ENCODE measurements around the gene CHM.
"Not testable (repeated sequence)": the region's sequence is repeated elsewhere in the genome, so short reads cannot be mapped to it uniquely, and the experiment has no call there.

The CHM gene

DNA sequence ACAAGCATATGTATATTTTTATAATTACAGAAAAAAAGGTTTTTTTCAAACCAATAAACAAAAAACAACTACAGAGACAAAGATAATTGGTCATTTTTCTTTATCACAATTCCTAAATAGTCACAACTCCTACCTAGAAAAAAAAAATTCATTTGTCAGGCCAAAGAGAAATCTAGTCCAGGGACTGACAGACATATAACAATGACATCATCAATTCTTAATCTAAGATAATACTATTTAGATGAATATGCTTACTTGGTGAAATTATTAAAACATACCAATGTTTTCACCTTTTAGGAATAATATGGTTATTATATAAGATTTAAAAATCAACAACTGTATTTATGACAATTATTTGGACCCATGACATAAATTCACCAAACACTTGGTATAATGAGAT is 48.4 kb downstream of the CHM start:
- DNase-seq (ENCODE audit: low read depth in 2 of 2) = no peak

DNA sequence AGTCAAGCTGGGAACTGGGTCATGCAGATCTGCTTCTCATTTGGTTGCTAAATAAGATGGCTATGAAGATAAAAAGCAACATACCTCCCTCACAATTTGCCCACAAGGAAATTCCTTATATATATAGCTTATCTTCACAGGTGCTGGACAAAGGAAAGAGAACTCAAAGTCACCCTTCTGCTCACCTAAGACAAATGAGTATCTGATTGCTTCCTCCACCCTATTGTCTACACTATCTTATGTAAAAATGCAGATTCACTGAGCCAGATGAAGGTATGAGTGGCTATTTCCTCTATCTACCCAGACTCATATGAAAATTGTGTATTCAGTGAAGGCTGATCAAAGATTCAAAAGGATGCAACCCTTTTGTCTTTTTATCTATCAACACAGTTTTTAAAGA is 50.8 kb downstream of the CHM start:
- no peak for DNase-seq (ENCODE audit: low read depth in 2 of 2)

DNA sequence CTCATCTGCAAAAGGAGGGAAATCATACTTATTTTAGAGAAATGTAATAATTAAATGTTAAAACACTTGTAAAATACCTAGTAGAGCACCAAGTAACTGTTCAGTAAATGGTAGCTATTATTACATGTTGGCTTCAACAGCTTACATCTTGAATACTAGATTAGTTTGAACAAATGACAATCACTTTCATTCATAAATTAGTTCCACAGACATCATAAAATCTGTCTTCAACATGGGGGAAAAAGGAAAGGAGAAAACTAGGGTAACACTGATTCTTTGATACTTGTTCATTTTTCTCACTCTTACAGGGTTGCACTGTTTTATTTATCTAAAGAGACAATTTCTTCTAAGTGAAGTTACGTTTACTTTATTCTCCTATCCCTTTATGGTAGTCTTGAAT is 51.7 kb downstream of the CHM start:
- no peak for DNase-seq (ENCODE audit: low read depth in 2 of 2)

DNA sequence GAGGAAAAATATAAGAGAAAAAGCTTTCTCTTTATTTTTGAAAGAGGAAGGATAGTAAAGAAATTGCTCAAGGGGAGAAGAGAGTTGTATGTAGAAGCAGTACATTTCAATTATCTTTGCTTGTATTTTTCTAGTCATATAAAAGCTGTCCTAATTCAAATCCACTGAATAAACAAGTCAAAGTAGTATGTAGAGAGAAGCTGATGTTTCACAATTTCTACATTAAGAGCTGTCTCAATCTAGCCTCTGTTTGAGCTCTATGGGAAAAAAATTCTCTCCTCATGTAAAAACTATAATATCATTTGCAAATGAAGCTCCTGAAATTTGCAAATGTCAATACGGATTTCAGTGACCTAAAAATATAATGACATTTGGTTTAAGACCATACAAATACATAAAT is 52.6 kb downstream of the CHM start:
- no peak for DNase-seq (ENCODE audit: low read depth in 2 of 2)

DNA sequence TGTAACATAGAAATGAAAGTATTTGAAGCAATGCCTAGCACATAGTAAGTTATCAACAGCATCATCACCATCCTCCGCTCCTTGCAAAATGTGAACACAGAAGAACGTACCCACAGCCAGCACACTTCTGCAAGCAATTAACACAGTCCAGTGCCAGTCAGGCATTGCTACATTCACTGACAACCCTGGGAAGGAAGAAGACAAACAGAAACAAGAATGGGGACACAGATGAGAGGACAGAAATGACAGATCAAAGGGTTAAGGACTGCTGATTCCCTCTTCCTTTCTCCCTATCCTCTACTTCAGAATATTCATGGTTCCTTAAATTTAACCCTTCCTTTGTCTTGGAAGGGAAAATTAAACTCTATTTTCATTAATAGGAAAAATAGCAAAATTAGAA is 53.1 kb downstream of the CHM start:
- DNase-seq (ENCODE audit: low read depth in 2 of 2) = no peak

DNA sequence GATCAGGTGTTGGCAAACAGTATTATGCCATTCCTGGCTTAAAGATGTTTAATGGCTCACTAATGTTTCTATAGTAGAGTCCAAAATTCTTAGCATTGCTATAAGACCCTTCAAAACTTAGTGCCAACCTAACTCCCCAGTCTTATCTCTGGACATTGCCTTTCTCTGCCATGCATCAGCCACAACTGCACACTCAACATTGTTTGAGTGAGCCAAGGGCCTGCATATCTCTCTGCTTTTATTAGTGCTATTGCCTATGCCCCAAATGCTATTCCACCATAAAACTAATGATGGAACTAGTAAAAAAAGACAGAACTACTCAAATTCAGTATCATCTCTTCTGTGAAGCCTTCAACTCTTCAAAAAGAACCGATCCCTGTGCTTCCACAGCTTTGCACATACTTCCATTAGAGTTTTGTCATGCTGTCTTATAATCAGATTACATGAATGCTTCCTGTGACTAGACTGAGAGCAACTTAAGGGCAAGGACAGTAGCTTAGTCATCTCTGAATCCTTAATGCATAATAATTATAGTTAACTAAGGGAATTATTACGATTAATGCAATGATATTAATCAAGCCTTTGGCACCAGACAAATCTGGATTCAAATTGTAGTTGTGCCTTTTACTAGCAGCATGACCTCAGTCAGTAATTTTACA is 53.7 kb downstream of the CHM start:
- no peak for DNase-seq (ENCODE audit: low read depth in 2 of 2)

DNA sequence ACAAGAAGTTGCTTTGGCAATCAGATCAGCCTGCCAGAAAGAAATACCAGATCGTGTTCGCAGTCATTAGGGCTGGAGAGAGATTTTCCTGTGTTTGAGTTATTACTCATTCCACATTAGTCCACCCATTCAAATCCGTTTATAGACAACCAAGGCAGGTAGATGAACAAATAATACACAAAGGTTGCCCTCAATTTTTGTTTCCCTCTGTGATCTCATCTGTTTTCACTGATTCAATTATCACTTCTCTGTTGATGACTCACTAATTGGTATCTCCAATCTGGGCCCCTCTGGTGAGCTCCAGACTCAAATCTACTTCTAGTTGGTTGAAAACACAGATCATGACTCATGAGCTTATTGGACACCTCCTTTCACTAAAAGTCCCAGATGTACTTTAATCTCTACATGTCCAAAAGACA is 54.5 kb downstream of the CHM start:
- DNase-seq (ENCODE audit: low read depth in 2 of 2) = no peak

DNA sequence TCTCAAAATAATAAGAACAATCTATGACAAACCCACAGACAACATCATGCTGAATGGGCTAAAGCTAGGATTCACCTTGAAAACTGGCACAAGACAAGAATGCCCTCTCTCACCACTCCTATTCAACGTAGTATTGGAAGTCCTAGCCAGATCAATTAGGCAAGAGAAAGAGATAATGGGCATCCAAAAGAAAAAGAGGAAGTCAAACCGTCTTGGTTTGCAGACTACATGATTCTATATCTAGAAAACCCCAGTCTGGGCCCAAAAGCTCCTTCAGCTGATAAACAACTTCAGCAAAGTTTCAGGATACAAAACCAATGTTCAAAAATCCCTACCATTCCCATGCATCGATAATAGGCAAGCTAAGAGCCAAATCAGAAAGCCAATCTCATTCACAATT is 59.0 kb downstream of the CHM start:
- no peak for DNase-seq (ENCODE audit: low read depth in 2 of 2)

DNA sequence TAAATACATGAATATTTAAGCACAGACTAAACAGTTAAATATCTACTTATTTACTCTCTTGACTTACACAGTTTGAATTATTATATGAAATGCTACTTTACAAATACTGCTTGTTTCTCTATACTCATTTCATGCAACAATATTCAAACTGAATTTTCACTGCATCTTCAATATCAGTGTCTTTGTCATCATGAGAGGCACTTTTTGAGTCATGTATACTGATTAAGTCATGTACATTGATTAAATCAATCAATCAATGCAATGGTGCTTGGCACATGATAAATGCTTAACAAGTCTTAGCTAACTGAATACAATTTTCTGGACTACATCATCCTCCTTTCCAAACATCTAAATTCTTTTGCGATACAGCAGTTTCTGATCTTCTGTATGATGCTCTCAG is 67.1 kb downstream of the CHM start:
- no peak for DNase-seq (ENCODE audit: low read depth in 2 of 2)

DNA sequence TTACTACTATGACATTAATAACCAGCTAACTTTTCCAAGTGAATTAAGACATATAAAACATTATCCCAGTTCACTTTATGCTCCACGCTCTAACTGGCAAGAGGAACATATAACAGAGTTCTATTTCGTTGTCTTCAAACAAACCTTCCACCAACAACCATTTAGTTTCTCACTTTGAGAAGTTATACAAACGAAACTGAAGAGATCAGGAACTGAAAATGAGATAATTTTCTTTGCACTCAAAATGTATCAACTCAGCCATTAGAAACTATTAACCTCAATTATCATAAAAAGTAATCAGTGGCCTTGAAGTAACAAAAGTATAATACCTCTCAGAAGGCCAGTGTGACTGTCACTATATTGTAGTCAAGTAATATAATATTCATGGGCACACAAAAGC is 70.1 kb downstream of the CHM start:
- no peak for DNase-seq (ENCODE audit: low read depth in 2 of 2)

DNA sequence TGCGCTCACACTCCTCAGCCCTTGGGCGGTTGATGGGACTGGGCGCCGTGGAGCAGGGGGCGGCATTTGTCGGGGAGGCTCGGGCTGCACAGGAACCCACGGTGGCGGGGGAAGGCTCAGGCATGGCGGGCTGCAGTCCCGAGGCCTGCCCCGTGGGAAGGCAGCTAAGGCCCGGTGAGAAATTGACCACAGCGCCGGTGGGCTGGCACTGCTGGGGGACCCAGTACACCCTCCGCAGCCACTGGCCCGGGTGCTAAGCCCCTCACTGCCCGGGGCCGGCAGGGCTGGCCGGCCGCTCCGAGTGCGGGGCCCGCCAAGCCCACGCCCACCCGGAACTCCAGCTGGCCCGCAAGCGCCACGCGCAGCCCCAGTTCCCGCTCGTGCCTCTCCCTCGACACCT is 75.0 kb downstream of the CHM start:
- DNase-seq (ENCODE audit: low read depth in 2 of 2) = not testable (repeated sequence)

DNA sequence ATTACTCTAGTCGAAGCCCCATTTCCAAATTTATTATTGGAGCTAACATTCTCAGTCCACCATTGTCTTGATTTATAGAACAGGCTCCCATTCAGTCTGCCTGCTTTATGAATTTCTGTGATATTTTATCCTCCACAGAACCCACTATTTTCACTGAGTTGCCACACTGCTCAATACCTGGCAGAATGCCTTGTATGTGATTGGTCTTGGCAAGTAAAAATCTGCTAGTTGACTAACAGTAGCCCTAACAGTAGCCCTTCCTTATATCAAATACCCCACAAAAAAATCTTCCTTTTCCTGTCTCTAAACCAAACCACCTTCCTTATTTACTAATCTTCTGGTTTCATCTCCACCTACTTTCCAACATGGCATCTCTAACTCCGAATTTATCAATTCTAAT is 82.6 kb downstream of the CHM start:
- no peak for DNase-seq (ENCODE audit: low read depth in 2 of 2)

DNA sequence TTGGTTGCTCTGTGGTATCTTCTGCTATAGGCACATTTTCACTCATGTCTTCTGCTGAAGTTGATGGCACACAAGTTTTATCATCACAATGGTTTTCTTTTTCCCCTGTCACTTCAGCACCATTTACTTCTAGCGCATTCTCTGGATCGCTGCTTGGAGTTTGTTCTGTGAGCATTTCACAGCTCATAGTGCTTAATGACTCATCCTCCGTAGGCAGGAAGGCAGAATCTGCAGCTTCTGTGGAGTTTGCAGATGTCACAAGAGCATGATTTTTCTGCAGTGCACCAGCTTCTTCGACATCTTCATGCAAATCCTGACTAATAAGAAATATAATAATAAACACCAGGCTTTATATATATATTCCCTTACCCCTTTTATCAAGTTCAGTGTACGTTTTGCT is 83.6 kb downstream of the CHM start:
- DNase-seq (ENCODE audit: low read depth in 2 of 2) = no peak

DNA sequence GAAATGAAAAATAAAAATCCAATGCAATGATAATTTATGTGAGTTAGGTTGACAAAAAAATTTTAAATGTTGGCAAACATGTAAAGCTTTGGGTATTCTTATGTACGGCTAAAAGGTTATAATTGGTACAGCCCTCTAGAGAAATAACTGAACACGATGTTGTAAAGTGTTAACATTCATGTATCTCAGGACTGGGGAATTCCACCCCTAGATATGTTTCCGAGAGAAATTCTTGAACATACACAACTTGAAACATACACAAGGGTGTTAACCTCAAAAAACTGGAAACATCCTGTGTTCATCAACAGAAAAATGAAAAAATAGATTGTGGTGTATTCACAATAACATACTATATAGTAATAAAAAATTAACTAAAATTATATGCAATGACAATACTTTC is 91.8 kb downstream of the CHM start:
- DNase-seq (ENCODE audit: low read depth in 2 of 2) = no peak

DNA sequence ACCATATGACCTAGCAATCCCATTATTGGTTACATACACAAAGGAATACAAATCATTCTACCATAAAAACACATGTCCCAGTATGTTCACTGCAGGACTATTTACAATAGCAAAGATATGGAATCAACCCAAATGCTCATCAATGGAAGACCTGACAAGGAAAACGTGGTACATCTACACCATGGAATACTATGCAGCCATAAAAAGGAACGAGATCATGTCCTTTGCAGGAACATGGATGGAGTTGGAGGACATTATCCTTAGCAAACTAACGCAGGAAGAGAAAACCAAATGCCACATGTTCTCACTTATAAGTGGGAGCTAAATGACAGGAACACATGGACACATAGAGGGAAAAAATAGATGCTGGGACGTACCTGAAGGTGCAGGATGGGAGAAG is 102.6 kb downstream of the CHM start:
- DNase-seq (ENCODE audit: low read depth in 2 of 2) = not testable (repeated sequence)

DNA sequence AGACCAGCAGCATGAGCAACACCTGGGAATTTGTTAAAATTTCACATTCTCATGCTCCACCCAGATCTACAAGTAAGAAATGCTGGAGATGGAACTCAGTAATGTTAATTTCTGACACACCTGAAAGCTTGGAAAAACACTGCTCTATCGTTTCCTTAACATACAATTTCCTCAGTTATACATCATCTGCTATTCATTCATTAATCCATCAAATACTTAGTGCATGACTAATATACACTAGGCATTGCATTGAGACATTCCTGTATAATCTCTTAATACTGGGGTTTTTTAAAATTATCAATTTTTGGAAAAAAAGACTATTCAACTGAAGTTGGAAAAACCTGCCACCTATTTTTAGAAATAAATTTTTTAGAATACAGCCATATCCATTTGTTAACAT is 106.1 kb downstream of the CHM start:
- no peak for DNase-seq (ENCODE audit: low read depth in 2 of 2)

DNA sequence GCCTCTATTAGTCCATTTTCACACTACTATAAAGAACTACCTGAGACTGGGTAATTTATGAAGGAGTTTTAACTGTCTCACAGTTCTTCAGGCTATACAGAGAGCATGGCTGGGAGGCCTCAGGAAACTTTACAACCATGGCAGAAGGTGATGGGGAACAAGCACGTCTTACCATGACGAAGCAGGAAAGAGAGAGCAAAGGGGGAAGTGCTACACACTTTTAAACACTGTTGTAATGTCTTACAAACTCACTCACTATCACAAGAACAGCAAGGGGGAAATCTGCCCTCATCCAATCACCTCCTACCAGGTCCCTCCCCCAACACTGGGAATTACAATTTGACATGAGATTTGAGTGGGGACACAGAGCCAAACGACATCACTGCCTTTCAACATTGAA is 107.4 kb downstream of the CHM start:
- not testable (repeated sequence) for DNase-seq (ENCODE audit: low read depth in 2 of 2)

DNA sequence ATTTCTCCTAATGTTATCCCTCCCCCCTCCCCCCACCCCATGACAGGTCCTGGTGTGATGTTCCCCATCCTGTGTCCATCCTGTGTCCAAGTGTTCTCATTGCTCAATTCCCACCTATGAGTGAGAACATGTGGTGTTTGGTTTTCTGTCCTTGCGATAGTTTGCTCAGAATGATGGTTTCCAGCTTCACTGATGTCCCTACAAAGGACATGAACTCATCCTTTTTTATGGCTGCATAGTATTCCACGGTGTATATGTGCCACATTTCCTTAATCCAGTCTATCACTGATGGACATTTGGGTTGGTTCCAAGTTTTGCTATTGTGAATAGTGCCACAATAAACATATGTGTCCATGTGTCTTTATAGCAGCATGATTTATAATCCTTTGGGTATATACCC is 113.0 kb downstream of the CHM start:
- not testable (repeated sequence) for DNase-seq (ENCODE audit: low read depth in 2 of 2)

DNA sequence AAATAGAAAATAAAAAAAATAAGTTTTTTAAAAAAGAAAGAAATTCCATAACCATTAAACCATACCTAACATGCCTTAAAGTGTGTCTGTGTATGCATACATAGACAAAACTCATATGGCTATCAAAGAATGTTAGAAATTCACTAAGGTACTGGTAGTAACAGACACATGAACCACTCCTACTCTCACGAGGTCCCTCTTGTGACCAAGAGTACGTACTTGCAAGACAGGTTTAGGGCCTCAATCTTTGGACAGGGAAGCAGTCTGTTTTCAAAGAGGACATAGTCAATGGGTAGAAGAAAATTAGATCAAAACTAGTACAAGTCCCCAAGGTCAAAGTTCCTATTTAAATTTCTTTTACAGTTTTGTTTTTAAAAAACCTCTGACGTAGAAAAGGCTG is 117.3 kb downstream of the CHM start:
- DNase-seq (ENCODE audit: low read depth in 2 of 2) = no peak

DNA sequence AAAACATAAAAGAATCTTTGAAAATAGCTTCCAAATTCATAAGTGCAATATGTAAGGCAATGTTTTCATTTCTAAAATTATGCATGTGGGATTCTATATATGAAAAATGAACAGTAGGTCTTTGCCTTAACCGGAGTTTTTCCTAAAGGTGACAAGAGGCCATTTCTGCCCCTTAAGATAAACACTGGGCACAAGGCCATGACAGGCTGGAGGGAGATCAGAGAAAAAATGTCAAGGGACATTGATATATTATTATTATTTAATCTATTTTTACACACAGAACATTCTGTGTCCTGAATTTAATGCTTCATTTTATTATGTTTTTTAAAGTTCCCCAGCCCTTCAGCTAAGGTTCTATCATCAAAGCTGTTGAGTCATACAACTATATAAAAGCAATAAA is 118.8 kb downstream of the CHM start:
- no peak for DNase-seq (ENCODE audit: low read depth in 2 of 2)

DNA sequence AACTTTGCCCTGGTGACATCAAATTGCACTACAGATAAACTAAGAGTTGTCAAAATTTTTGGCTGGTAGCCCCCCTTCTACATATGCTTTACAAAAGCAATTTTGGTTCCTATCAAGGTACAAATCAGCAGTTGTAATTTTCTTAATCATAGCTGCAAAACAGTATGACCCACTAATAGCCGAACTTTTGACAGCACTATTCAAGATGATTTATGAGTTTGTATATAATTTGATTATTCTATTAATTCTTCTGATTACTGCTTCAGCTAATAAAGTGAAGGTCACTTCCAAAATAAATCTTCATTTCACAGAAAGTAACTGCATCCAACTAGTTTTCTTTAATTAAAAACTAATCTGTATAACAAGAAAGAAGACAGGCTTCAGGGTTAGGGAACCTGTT is 119.6 kb downstream of the CHM start:
- no peak for DNase-seq (ENCODE audit: low read depth in 2 of 2)

DNA sequence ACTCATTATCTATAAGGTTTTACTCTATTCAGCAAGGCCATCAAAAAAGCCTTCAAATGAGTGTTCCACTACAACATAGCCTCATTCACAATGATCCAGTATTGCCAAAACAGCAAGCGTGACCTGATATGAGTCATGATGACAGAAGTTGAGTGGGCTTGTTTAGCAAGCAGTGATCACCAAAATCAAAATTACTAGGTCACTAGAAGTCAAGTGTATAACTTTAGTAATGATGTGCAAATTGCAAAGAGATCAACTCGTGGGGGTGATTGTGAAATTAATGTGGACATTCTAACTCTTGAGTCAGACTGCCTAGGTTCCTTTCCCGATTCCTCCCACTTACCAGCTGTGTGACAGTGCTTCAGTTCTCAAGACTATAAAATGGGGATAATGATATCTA is 124.5 kb downstream of the CHM start:
- DNase-seq (ENCODE audit: low read depth in 2 of 2) = peak in 1 of 2 donors; percentile 1

DNA sequence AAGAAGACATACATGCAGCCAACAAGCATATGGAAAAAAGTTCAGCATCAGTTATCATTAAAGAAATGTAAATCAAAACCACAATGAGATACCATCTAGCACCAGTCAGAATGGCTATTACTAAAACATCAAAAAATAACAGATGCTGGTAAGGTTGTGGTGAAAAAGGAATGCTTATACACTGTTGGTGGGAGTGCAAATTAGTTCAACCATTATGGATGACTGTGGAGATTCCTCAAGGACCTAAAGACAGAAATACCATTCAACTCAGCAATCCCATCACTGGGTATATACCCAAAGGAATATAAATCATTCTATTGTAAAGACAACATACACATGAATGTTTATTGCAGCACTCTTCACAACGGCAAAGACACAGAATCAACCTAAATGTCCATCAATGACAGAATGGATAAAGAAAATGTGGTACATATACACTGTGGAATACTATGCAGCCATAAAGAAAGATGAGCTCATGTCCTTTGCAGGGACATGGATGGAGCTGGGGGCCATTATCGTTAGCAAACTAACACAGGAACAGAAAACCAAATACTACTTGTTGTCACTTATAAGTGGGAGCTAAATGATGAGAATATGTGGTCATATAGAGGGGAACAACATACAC is 130.6 kb downstream of the CHM start:
- DNase-seq (ENCODE audit: low read depth in 2 of 2) = not testable (repeated sequence)

DNA sequence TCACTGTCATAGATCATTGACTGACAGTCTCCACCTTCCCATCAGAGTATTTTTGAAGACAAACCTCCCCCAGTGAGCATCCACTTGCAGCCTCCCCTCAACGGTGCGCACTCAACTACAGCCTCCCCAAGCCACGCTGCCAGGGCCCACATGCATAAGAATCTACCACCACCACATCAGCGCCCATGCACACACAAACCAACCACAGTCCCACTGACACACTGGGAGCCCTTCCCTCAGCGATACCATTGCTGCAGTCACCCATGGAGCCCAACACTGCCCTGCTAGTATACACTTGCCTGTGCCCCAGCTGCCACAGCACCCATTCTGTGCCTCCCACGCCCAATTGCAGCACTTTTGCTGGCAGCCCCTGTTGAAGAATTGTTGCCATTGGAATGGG is 132.9 kb downstream of the CHM start:
- no peak for DNase-seq (ENCODE audit: low read depth in 2 of 2)

All from stimulated activated CD4-positive, alpha-beta T cell treated with anti-CD3 and anti-CD28 coated beads, Interleukin-15, amount 100 ng/mL, for 48 hours (primary cell).